Omental fat pad (tissue), 4 donors: ENCODE measurements around the gene HS3ST2. TPM values are rescaled to one million over a fixed set of nuclear protein-coding genes. Genes with fewer than 3 reads are reported as not detected.

Source experiments
- ATAC-seq: fragments of 150-250 bp; one replicate; pipeline ENCODE4 v1.9.1; 2016; ENCODE audit warnings: mild to moderate bottlenecking, moderate library complexity; ENCODE audit not compliant: low FRiP score
- DNase-seq: peaks from one replicate; pipeline ENCODE4 v3.0.0-alpha.2; 2019; ENCODE audit warnings: low spot score
- CTCF ChIP-seq, 3 donors: fragments of 450-650 bp; IDR thresholded peaks; one replicate each; pipeline ENCODE4 v1.5.1; 2016 to 2017; ENCODE audit warnings: antibody characterized with exemption in 3 of 3, mild to moderate bottlenecking in 3 of 3, moderate library complexity in 2 of 3
- total RNA-seq, 4 donors: library from RNA; depleted of rRNA; stranded (reverse); fragments of >200 nt; gene quantifications; one replicate each; pipeline ENCODE4 v1.1.0, GENCODE V29; 2016

Gene HS3ST2
- total RNA-seq = 1 to 10 TPM; 1.7 to 3.6 (median 2.5) TPM

- DNase-seq (no peak), ATAC-seq (no peak)
- no peak for TF ChIP-seq CTCF (IDR thresholded peaks at IDR 0.05)
Observed at GRCh38 chr16:22813948-22814710, at the start of gene HS3ST2. Gene HS3ST2, plus strand, starts transcription at chr16:22814162. Its CDS starts 449 bp downstream, at chr16:22814611.

GRCh38 chr16:22764662-22765327, 49.2 kb upstream of the HS3ST2 start:
- no peak for ATAC-seq

GRCh38 chr16:22765479-22765878, 48.5 kb upstream of the HS3ST2 start:
- no peak for DNase-seq
- no peak for TF ChIP-seq CTCF (IDR thresholded peaks at IDR 0.05)
- no peak for ATAC-seq

More at GRCh38 chr16:22764662-22765327, 49.2 kb upstream of the HS3ST2 start:
- no peak for DNase-seq
- TF ChIP-seq CTCF (IDR thresholded peaks at IDR 0.05) = no peak

- DNase-seq = no peak
- ATAC-seq = no peak
- TF ChIP-seq CTCF (IDR thresholded peaks at IDR 0.05) = no peak
Observed at GRCh38 chr16:22770866-22771265, 43.1 kb upstream of the HS3ST2 start.

- no peak for ATAC-seq
- no peak for TF ChIP-seq CTCF (IDR thresholded peaks at IDR 0.05)
- no peak for DNase-seq
Observed at GRCh38 chr16:22771551-22771950, 42.4 kb upstream of the HS3ST2 start.

GRCh38 chr16:22775220-22775922, 38.6 kb upstream of the HS3ST2 start:
- no peak for TF ChIP-seq CTCF (IDR thresholded peaks at IDR 0.05)
- DNase-seq (no peak), ATAC-seq (no peak)
